ENCODE measurements around the gene MARCHF7. TPM values are rescaled to one million over a fixed set of nuclear protein-coding genes. Genes with fewer than 3 reads are reported as not detected.
A peak's percentile ranks its signal among the peaks of the same experiment; 100 is the strongest.

Gene MARCHF7
- total and polyA plus RNA-seq, 9 donors = 42.7 to 89.0 (median 83.9) TPM

DNA sequence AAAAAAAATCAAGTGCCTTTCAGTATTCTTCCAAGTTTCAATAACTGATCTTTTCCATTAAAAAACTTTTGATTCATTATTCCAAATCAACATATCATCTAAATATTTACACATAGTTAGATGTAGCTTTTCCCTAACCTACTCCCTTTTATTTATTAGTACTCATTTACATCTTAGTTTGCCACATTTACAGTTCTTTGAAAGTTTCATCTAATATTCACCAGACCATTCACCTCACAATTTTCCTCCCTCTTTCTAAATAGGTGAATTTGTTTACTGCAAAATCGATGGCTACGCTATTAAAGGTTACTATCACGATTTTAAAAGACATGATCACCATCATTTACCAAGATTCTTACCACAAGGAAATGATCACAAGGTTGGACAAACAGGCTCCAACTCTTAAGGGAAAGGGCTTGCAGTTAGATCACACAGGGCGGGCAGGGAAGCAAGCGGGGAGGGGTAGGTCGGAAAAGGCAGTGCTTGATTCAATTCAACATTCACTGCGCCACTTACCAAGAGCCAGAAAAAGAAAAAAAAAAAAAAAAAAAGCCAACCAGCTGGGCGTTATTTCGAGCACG is 654 bp upstream of the MARCHF7 start:
- H3K36me3 ChIP-seq = no peaks in the 10 kb centered on the region
- H3K4me3 ChIP-seq = peak overlapping the region; percentile 80
- H3K27ac ChIP-seq = peak overlapping the region; percentile 74 to 85
- WGBS, 3 donors = 1 to 2% (median 2%) methylated on average over 10 of the region's 10 CpGs
- H3K4me1 ChIP-seq (ENCODE audit: insufficient read depth) = peaks cover 5% of the 10 kb centered on the region
- no peak for TF ChIP-seq POLR2A (IDR thresholded peaks at IDR 0.05)
- TF ChIP-seq EP300 (IDR thresholded peaks at IDR 0.05) = no peak
- no peak for TF ChIP-seq CTCF (IDR thresholded peaks at IDR 0.05)
- no peaks in the 10 kb centered on the region for H3K9me3 ChIP-seq
- no peaks in the 10 kb centered on the region for H3K27me3 ChIP-seq
- DNase-seq = no peak
- intact Hi-C loops (cut with DNase I) = loop anchor here in 3 of 4 donors (5.0 kb wide), 2 partner anchors 94 to 434 kb away; partner anchors contain the start of gene BAZ2B (in 2 of the 3)

- 0% methylated on average over 8 to 32 of the region's 32 CpGs for WGBS, 3 donors
- Histone ChIP-seq H3K27me3 (no peaks in the 10 kb centered on the region), H3K4me1 (ENCODE audit: insufficient read depth) (peaks cover 8% of the 10 kb centered on the region), H3K4me3 (peak overlapping the region; percentile 80), H3K9me3 (no peaks in the 10 kb centered on the region), H3K36me3 (no peaks in the 10 kb centered on the region), H3K27ac (peak overlapping the region; percentile 74 to 85)
- no peak for TF ChIP-seq EP300 (IDR thresholded peaks at IDR 0.05)
- TF ChIP-seq POLR2A (IDR thresholded peaks at IDR 0.05) = no peak
- no peak for TF ChIP-seq CTCF (IDR thresholded peaks at IDR 0.05)
- DNase-seq = no peak
- intact Hi-C loops (cut with DNase I) = loop anchor here in 3 of 4 donors (5.0 kb wide), 2 partner anchors 96 to 436 kb away; partner anchors contain the start of gene BAZ2B (in 2 of the 3)
Measured at GRCh38 chr2:159712929-159713420, 669 bp downstream of the MARCHF7 start.

DNA sequence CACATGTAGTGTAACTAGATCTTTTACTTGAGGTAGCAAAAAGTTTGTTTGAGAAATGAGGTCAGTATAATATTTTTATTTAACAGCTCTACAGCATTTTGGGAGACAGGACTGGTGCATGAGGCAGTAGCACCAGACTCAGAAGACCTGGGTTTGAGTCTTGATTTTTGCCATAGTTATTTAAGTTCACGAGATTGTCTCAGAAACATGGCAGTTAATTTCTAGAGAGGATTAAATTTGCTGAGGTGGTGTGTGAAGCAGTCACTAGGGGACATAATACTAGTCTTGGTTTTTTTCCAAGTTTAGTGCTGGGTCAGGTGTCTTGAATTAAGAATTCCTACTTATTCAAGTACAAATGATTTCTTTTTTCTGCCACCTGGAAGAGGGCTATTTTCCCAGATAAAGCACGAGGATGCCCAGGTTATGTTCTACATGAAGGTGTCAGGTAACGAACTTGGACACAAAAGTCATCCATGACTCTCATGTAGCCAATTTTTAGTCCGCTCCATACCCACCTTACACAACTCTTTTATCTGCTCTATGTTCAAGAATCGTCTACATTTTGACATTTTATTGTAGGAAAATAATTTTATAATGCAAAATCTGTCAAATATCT is 1.4 kb downstream of the MARCHF7 start:
- Histone ChIP-seq H3K9me3 (no peaks in the 10 kb centered on the region), H3K27ac (no peak overlapping the region), H3K36me3 (no peaks in the 10 kb centered on the region), H3K4me1 (ENCODE audit: insufficient read depth) (peaks cover 9% of the 10 kb centered on the region), H3K4me3 (peak overlapping the region; percentile 80), H3K27me3 (no peaks in the 10 kb centered on the region)
- DNase-seq = no peak
- TF ChIP-seq POLR2A (IDR thresholded peaks at IDR 0.05) (no peak), EP300 (IDR thresholded peaks at IDR 0.05) (no peak), CTCF (IDR thresholded peaks at IDR 0.05) (peak in 1 of 3 donors; percentile 14)
- WGBS, 3 donors = 33 to 41% (median 40%) methylated on average over 5 of the region's 5 CpGs
- intact Hi-C loops (cut with DNase I) = loop anchor here in 3 of 4 donors (5.0 kb wide), 2 partner anchors 96 to 436 kb away; partner anchors contain the start of gene BAZ2B (in 2 of the 3)

DNA sequence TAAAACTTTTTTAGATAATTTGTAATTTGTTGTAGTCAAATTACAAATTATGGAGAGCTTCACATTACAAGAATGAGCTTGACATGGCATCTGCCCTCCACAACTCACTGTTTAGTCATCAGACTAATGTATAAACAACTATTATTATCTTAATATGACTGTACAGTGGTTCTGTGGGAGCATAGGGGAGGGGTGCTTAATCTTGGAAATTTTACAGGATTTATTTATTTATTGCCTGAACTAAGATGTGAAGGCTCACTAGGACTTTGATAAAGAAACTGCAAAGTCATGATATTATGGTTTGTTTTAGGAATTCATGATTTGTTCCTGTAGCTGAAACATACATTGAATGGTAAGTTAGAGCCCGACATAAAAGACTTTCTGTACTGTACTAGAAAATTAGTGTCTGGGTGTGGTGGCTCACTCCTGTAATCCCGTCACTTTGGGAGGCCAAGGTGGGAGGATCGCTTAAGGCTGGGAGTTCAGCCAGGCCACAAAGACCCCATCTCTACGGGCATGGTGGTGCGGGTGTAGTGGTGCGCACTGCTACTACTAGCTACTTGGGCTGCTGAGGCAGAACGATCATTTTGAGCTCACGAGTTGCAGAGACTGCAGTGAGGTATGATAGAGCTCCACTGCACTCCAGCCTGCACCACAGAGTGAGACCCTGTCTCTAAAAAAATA is 2.1 kb downstream of the MARCHF7 start:
- Histone ChIP-seq H3K27ac (no peak overlapping the region), H3K36me3 (no peaks in the 10 kb centered on the region), H3K9me3 (no peaks in the 10 kb centered on the region), H3K4me3 (no peak overlapping the region), H3K4me1 (ENCODE audit: insufficient read depth) (peaks cover 10% of the 10 kb centered on the region), H3K27me3 (no peaks in the 10 kb centered on the region)
- TF ChIP-seq POLR2A (IDR thresholded peaks at IDR 0.05) (no peak), CTCF (IDR thresholded peaks at IDR 0.05) (no peak), EP300 (IDR thresholded peaks at IDR 0.05) (no peak)
- DNase-seq = no peak
- WGBS, 3 donors = 56 to 69% (median 64%) methylated on average over 8 of the region's 8 CpGs
- intact Hi-C loops (cut with DNase I) = loop anchor here in 3 of 4 donors (5.0 kb wide), 2 partner anchors 97 to 437 kb away; partner anchors contain the start of gene BAZ2B (in 2 of the 3)

Data from ovary (tissue), 9 donors.